WTC11 (cell line): Measurements from ENCODE around the gene ATG16L1. TPM values are rescaled to one million over a fixed set of nuclear protein-coding genes. Genes with fewer than 3 reads are reported as not detected.

Experiments used
- ATAC-seq: fragments of 200-7000 bp; cut with Tn5 transposase; 2 replicates; pipeline ENCODE4 v1.10.0; 2021; ENCODE audit warnings: mild to moderate bottlenecking, moderate library complexity
- CTCF ChIA-PET: fragments of 300-600 bp; sonication (Branson Sonifier 250); formaldehyde crosslinking; loops from one replicate; lab custom pipeline; 2021; ENCODE audit warnings: antibody characterized with exemption; lab: Charles Lee
- POLR2A ChIA-PET: fragments of 350-600 bp; sonication (Branson Sonifier 250); formaldehyde crosslinking; loops from one replicate; lab custom pipeline; 2021; ENCODE audit warnings: antibody characterized with exemption; lab: Charles Lee
- DNase-seq: peaks from one replicate; pipeline ENCODE4 v3.0.0; 2021; ENCODE audit warnings: low spot score
- H3K27ac Mint-ChIP-seq: 2 replicates; pipeline ENCODE4 v1.8.0; 2021; ENCODE audit warnings: mixed read lengths
- H3K27me3 Mint-ChIP-seq: 2 replicates; pipeline ENCODE4 v1.8.0; 2021; ENCODE audit warnings: low read depth, mild to moderate bottlenecking, moderate library complexity, mixed read lengths
- H3K36me3 Mint-ChIP-seq: 2 replicates; pipeline ENCODE4 v1.8.0; 2021; ENCODE audit warnings: mixed read lengths
- H3K4me1 Mint-ChIP-seq: 2 replicates; pipeline ENCODE4 v1.8.0; 2022; ENCODE audit warnings: mixed read lengths
- H3K4me3 Mint-ChIP-seq: 2 replicates; pipeline ENCODE4 v1.8.0; 2021; ENCODE audit warnings: mild to moderate bottlenecking, moderate library complexity, mixed read lengths
- H3K9me3 Mint-ChIP-seq: 2 replicates; pipeline ENCODE4 v1.8.0; 2021; ENCODE audit warnings: mixed read lengths
- ATF6 ChIP-seq: sonication (generic); formaldehyde crosslinking; IDR thresholded peaks from 2 replicates; pipeline ENCODE4 v1.8.1; 2023; ENCODE audit warnings: mild to moderate bottlenecking, missing genetic modification reagents
- CREB1 ChIP-seq: sonication (generic); formaldehyde crosslinking; IDR thresholded peaks from 2 replicates; pipeline ENCODE4 v1.8.0; 2023; ENCODE audit warnings: mild to moderate bottlenecking, missing genetic modification reagents
- E2F1 ChIP-seq: sonication (generic); formaldehyde crosslinking; IDR thresholded peaks from 2 replicates; pipeline ENCODE4 v1.8.0; 2022; ENCODE audit warnings: mild to moderate bottlenecking, missing genetic modification reagents
- E2F4 ChIP-seq: sonication (generic); formaldehyde crosslinking; IDR thresholded peaks from 2 replicates; pipeline ENCODE4 v1.8.1; 2022; ENCODE audit warnings: low read depth, mild to moderate bottlenecking, moderate library complexity, missing genetic modification reagents, borderline replicate concordance
- ERG ChIP-seq: fragments of 250-450 bp; sonication (Bioruptor Pico); IDR thresholded peaks from 2 replicates; pipeline ENCODE4 v1.8.0; 2021; ENCODE audit warnings: mild to moderate bottlenecking
- FOXP1 ChIP-seq: sonication (generic); formaldehyde crosslinking; IDR thresholded peaks from 2 replicates; pipeline ENCODE4 v1.8.0; 2022; ENCODE audit warnings: missing genetic modification reagents, mild to moderate bottlenecking, moderate library complexity, borderline replicate concordance
- GTF2I ChIP-seq: fragments of 250-450 bp; sonication (Bioruptor Pico); conservative IDR thresholded peaks from 2 replicates; pipeline ENCODE4 v1.4.0; 2021; ENCODE audit warnings: mild to moderate bottlenecking
- NFATC4 ChIP-seq: fragments of 250-450 bp; sonication (Bioruptor Pico); IDR thresholded peaks from 2 replicates; pipeline ENCODE4 v1.9.0; 2021; ENCODE audit warnings: mild to moderate bottlenecking
- NFYB ChIP-seq: sonication (generic); formaldehyde crosslinking; conservative IDR thresholded peaks from 2 replicates; pipeline ENCODE4 v1.8.0; 2022; ENCODE audit warnings: low read depth, missing genetic modification reagents
- NR3C1 ChIP-seq: sonication (generic); formaldehyde crosslinking; conservative IDR thresholded peaks from 2 replicates; pipeline ENCODE4 v1.8.1; 2023; ENCODE audit warnings: low read depth, mild to moderate bottlenecking, missing genetic modification reagents
- PREB ChIP-seq: sonication (generic); formaldehyde crosslinking; IDR thresholded peaks from 2 replicates; pipeline ENCODE4 v1.8.1; 2022; ENCODE audit warnings: mild to moderate bottlenecking, missing genetic modification reagents, moderate library complexity, borderline replicate concordance
- RORB ChIP-seq: fragments of 250-450 bp; sonication (Bioruptor Pico); IDR thresholded peaks from 2 replicates; pipeline ENCODE4 v1.9.0; 2021; ENCODE audit warnings: mild to moderate bottlenecking
- SMAD4 ChIP-seq: sonication (generic); formaldehyde crosslinking; IDR thresholded peaks from 2 replicates; pipeline ENCODE4 v1.8.0; 2022; ENCODE audit warnings: mild to moderate bottlenecking, missing genetic modification reagents
- SOX15 ChIP-seq: fragments of 250-450 bp; sonication (Bioruptor Pico); IDR thresholded peaks from 2 replicates; pipeline ENCODE4 v1.9.0; 2021; ENCODE audit warnings: mild to moderate bottlenecking
- TEAD1 ChIP-seq: sonication (generic); formaldehyde crosslinking; IDR thresholded peaks from 2 replicates; pipeline ENCODE4 v1.8.0; 2022; ENCODE audit warnings: mild to moderate bottlenecking, missing genetic modification reagents
- ZNF263 ChIP-seq: sonication (generic); formaldehyde crosslinking; IDR thresholded peaks from 2 replicates; pipeline ENCODE4 v1.8.1; 2022; ENCODE audit warnings: low read depth, mild to moderate bottlenecking, moderate library complexity, missing genetic modification reagents
- ZNF396 ChIP-seq: fragments of 250-450 bp; sonication (Bioruptor Pico); IDR thresholded peaks from 2 replicates; pipeline ENCODE4 v1.8.0; 2021; ENCODE audit warnings: mild to moderate bottlenecking, moderate library complexity, borderline replicate concordance
- ZNF416 ChIP-seq: fragments of 250-450 bp; sonication (Bioruptor Pico); IDR thresholded peaks from 2 replicates; pipeline ENCODE4 v1.9.0; 2021; ENCODE audit warnings: mild to moderate bottlenecking, inconsistent platforms
- ZNF423 ChIP-seq: fragments of 250-450 bp; sonication (Bioruptor Pico); IDR thresholded peaks from 2 replicates; pipeline ENCODE4 v2.1.2; 2022; ENCODE audit warnings: mild to moderate bottlenecking, moderate library complexity
- total RNA-seq: library from RNA; stranded (reverse); gene quantifications from 3 replicates; pipeline ENCODE4 v1.2.3, GENCODE V29; 2021
- TF ChIP-seq, protein P1 (sequence below): sonication (generic); formaldehyde crosslinking; conservative IDR thresholded peaks from 2 replicates; pipeline ENCODE4 v1.8.1; 2023; ENCODE audit warnings: mild to moderate bottlenecking, low read depth, missing genetic modification reagents, moderate library complexity
- TF ChIP-seq, protein P2 (sequence below): sonication (generic); formaldehyde crosslinking; IDR thresholded peaks from 2 replicates; pipeline ENCODE4 v1.8.1; 2022; ENCODE audit warnings: low read depth, missing genetic modification reagents, borderline replicate concordance
- TF ChIP-seq, protein P3 (sequence below): fragments of 250-450 bp; sonication (Bioruptor Pico); IDR thresholded peaks from 2 replicates; pipeline ENCODE4 v1.9.0; 2021; ENCODE audit warnings: mild to moderate bottlenecking
- TF ChIP-seq, protein P4 (sequence below): sonication (generic); formaldehyde crosslinking; conservative IDR thresholded peaks from 2 replicates; pipeline ENCODE4 v1.8.1; 2022; ENCODE audit warnings: mild to moderate bottlenecking, missing genetic modification reagents

The ATG16L1 gene
- total RNA-seq, 1 experiment from 2014 or later: 31.8 TPM

- no peaks in the 10 kb centered on the region for H3K36me3 Mint-ChIP-seq
- H3K27ac Mint-ChIP-seq: no peak overlapping the region
- no peak overlapping the region for H3K4me3 Mint-ChIP-seq
- POLR2A ChIA-PET: no interaction called here
- ATAC-seq (no peak), DNase-seq (no peak)
- H3K9me3 Mint-ChIP-seq: no peaks in the 10 kb centered on the region
- H3K4me1 Mint-ChIP-seq: no peaks in the 10 kb centered on the region
- TF ChIP-seq ZNF416 (CRISPR knock-in tag) (no peak), ATF6 (CRISPR knock-in tag) (no peak), ZNF263 (CRISPR knock-in tag) (no peak), ZNF396 (no peak), ERG (CRISPR knock-in tag) (no peak), RORB (CRISPR knock-in tag) (no peak), E2F4 (CRISPR knock-in tag) (no peak), NFATC4 (CRISPR knock-in tag) (no peak), FOXP1 (CRISPR knock-in tag) (no peak), NFYB (no peak), CREB1 (CRISPR knock-in tag) (no peak), GTF2I (no peak), SOX15 (CRISPR knock-in tag) (no peak), ZNF423 (no peak), SMAD4 (CRISPR knock-in tag) (no peak), PREB (CRISPR knock-in tag) (no peak), NR3C1 (CRISPR knock-in tag) (no peak)
- TF ChIP-seq, protein P1, sequence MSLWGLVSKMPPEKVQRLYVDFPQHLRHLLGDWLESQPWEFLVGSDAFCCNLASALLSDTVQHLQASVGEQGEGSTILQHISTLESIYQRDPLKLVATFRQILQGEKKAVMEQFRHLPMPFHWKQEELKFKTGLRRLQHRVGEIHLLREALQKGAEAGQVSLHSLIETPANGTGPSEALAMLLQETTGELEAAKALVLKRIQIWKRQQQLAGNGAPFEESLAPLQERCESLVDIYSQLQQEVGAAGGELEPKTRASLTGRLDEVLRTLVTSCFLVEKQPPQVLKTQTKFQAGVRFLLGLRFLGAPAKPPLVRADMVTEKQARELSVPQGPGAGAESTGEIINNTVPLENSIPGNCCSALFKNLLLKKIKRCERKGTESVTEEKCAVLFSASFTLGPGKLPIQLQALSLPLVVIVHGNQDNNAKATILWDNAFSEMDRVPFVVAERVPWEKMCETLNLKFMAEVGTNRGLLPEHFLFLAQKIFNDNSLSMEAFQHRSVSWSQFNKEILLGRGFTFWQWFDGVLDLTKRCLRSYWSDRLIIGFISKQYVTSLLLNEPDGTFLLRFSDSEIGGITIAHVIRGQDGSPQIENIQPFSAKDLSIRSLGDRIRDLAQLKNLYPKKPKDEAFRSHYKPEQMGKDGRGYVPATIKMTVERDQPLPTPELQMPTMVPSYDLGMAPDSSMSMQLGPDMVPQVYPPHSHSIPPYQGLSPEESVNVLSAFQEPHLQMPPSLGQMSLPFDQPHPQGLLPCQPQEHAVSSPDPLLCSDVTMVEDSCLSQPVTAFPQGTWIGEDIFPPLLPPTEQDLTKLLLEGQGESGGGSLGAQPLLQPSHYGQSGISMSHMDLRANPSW (CRISPR knock-in tag): no peak
- TF ChIP-seq, all 79 proteins: peak for 0
- H3K27me3 Mint-ChIP-seq: no peaks in the 10 kb centered on the region
- CTCF ChIA-PET: no interaction called here
These were observed 69.0 kb downstream of the ATG16L1 start for GRCh38 chr2:233320470-233320869.

GRCh38 chr2:233321166-233321565, 69.7 kb downstream of the ATG16L1 start:
- CTCF ChIA-PET: no interaction called here
- TF ChIP-seq, protein P2, sequence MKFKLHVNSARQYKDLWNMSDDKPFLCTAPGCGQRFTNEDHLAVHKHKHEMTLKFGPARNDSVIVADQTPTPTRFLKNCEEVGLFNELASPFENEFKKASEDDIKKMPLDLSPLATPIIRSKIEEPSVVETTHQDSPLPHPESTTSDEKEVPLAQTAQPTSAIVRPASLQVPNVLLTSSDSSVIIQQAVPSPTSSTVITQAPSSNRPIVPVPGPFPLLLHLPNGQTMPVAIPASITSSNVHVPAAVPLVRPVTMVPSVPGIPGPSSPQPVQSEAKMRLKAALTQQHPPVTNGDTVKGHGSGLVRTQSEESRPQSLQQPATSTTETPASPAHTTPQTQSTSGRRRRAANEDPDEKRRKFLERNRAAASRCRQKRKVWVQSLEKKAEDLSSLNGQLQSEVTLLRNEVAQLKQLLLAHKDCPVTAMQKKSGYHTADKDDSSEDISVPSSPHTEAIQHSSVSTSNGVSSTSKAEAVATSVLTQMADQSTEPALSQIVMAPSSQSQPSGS (CRISPR knock-in tag): no peak
- TF ChIP-seq, protein P3, sequence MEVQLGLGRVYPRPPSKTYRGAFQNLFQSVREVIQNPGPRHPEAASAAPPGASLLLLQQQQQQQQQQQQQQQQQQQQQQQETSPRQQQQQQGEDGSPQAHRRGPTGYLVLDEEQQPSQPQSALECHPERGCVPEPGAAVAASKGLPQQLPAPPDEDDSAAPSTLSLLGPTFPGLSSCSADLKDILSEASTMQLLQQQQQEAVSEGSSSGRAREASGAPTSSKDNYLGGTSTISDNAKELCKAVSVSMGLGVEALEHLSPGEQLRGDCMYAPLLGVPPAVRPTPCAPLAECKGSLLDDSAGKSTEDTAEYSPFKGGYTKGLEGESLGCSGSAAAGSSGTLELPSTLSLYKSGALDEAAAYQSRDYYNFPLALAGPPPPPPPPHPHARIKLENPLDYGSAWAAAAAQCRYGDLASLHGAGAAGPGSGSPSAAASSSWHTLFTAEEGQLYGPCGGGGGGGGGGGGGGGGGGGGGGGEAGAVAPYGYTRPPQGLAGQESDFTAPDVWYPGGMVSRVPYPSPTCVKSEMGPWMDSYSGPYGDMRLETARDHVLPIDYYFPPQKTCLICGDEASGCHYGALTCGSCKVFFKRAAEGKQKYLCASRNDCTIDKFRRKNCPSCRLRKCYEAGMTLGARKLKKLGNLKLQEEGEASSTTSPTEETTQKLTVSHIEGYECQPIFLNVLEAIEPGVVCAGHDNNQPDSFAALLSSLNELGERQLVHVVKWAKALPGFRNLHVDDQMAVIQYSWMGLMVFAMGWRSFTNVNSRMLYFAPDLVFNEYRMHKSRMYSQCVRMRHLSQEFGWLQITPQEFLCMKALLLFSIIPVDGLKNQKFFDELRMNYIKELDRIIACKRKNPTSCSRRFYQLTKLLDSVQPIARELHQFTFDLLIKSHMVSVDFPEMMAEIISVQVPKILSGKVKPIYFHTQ (CRISPR knock-in tag): no peak
- TF ChIP-seq, protein P4, sequence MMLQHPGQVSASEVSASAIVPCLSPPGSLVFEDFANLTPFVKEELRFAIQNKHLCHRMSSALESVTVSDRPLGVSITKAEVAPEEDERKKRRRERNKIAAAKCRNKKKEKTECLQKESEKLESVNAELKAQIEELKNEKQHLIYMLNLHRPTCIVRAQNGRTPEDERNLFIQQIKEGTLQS (CRISPR knock-in tag): no peak
- no peak for TF ChIP-seq TEAD1 (CRISPR knock-in tag)
- TF ChIP-seq E2F1 (CRISPR knock-in tag): no peak

More at GRCh38 chr2:233321166-233321565, 69.7 kb downstream of the ATG16L1 start:
- no peaks in the 10 kb centered on the region for H3K4me1 Mint-ChIP-seq
- H3K4me3 Mint-ChIP-seq: no peak overlapping the region
- no peak overlapping the region for H3K27ac Mint-ChIP-seq
- POLR2A ChIA-PET: no interaction called here
- DNase-seq (no peak), ATAC-seq (no peak)
- H3K9me3 Mint-ChIP-seq: no peaks in the 10 kb centered on the region
- H3K36me3 Mint-ChIP-seq: no peaks in the 10 kb centered on the region
- H3K27me3 Mint-ChIP-seq: peaks cover 3% of the 10 kb centered on the region; the same call in 1 of the 2 replicates
